HepG2 (cell line): ENCODE results near the gene YBX2.

Source experiments
- NCOA5 ChIP-seq: sonication (generic); formaldehyde crosslinking; IDR thresholded peaks from 2 replicates; pipeline ENCODE4 v1.4.0; 2020; ENCODE audit warnings: missing genetic modification reagents
- POLR2A ChIP-seq, 2 experiments: IDR thresholded peaks; 2 replicates each; pipeline ENCODE4 v1.6.1; 2011; ENCODE audit warnings: low read depth in 2 of 2, low read length in 2 of 2, mild to moderate bottlenecking in 1 of 2, moderate library complexity in 1 of 2; ENCODE audit not compliant: insufficient read depth in 1 of 2
- RAD51 ChIP-seq: fragments of 450-650 bp; IDR thresholded peaks from 2 replicates; pipeline ENCODE4 v1.6.1; 2016; ENCODE audit warnings: borderline replicate concordance
- REPIN1 ChIP-seq: sonication (generic); formaldehyde crosslinking; IDR thresholded peaks from 2 replicates; pipeline ENCODE4 v1.8.0; 2022; ENCODE audit warnings: missing genetic modification reagents, low read depth, mild to moderate bottlenecking, borderline replicate concordance
- REST ChIP-seq, 2 experiments: IDR thresholded peaks; 2 replicates each; pipeline ENCODE4 v1.6.1; 2011 to 2012; ENCODE audit warnings: low read length in 2 of 2, borderline replicate concordance in 1 of 2, low read depth in 1 of 2, mild to moderate bottlenecking in 1 of 2, moderate library complexity in 1 of 2
- USF2 ChIP-seq, 2 experiments: sonication (generic) in 1 of 2; formaldehyde crosslinking in 1 of 2; IDR thresholded peaks; 2 replicates each; pipeline versions ENCODE4 v1.5.1 to v1.6.1; 2011 to 2020; ENCODE audit warnings: borderline replicate concordance in 1 of 2, low read depth in 1 of 2, low read length in 1 of 2, mild to moderate bottlenecking in 1 of 2, missing genetic modification reagents in 1 of 2, moderate library complexity in 1 of 2
- ZNF24 ChIP-seq: fragments of 450-650 bp; IDR thresholded peaks from 2 replicates; pipeline ENCODE4 v1.6.1; 2017; ENCODE audit warnings: antibody characterized with exemption, mild to moderate bottlenecking
- ZNF879 ChIP-seq: sonication (generic); formaldehyde crosslinking; IDR thresholded peaks from 2 replicates; pipeline ENCODE4 v1.8.1; 2023; ENCODE audit warnings: missing genetic modification reagents

- TF ChIP-seq REPIN1 (CRISPR knock-in tag) (no peak), ZNF24 (no peak), RAD51 (no peak), USF2 (IDR thresholded peaks at IDR 0.05; ENCODE audit: low read depth, low read length) (no peak), USF2 (CRISPR knock-in tag; IDR thresholded peaks at IDR 0.05; ENCODE audit: borderline replicate concordance) (no peak), NCOA5 (no peak), ZNF879 (CRISPR knock-in tag) (no peak), POLR2A (IDR thresholded peaks at IDR 0.05; ENCODE audit: insufficient read depth in 1 of 2, low read depth in 2 of 2, low read length in 2 of 2) (no peak), REST (IDR thresholded peaks at IDR 0.05; ENCODE audit: borderline replicate concordance in 1 of 2, low read depth in 1 of 2, low read length in 2 of 2) (no peak)
These were observed 47.4 kb upstream of the YBX2 start for GRCh38 chr17:7341842-7342241.
